Parathyroid adenoma (tissue), 2 donors: Measurements from ENCODE around the gene ZNF524.

ENCODE experiments used
- H2AFZ ChIP-seq: fragments of 300-600 bp; sonication (generic); one replicate; pipeline ENCODE4 v1.7.0; 2017; ENCODE audit warnings: antibody characterized with exemption, mild to moderate bottlenecking
- H3K27ac ChIP-seq: fragments of 300-600 bp; sonication (generic); one replicate; pipeline ENCODE4 v1.7.0; 2017
- H3K27me3 ChIP-seq: fragments of 300-600 bp; sonication (generic); one replicate; pipeline ENCODE4 v1.7.0; 2017; ENCODE audit warnings: low read length; ENCODE audit not compliant: control insufficient read depth, insufficient read depth
- H3K36me3 ChIP-seq: fragments of 300-600 bp; sonication (generic); one replicate; pipeline ENCODE4 v1.7.0; 2017; ENCODE audit warnings: low read length; ENCODE audit not compliant: control insufficient read depth, insufficient read depth
- H3K4me1 ChIP-seq: fragments of 300-600 bp; sonication (generic); one replicate; pipeline ENCODE4 v1.7.0; 2017; ENCODE audit warnings: control low read depth
- H3K4me2 ChIP-seq: fragments of 300-600 bp; sonication (generic); one replicate; pipeline ENCODE4 v1.7.0; 2017; ENCODE audit warnings: low read length
- H3K4me3 ChIP-seq: fragments of 300-600 bp; sonication (generic); one replicate; pipeline ENCODE4 v1.7.0; 2017; ENCODE audit warnings: low read depth, low read length
- H3K79me2 ChIP-seq: fragments of 300-600 bp; sonication (generic); one replicate; pipeline ENCODE4 v1.7.0; 2017; ENCODE audit warnings: control low read depth
- H3K9ac ChIP-seq: fragments of 300-600 bp; sonication (generic); one replicate; pipeline ENCODE4 v1.7.0; 2017; ENCODE audit warnings: mild to moderate bottlenecking
- H3K9me3 ChIP-seq: fragments of 300-600 bp; sonication (generic); one replicate; pipeline ENCODE4 v1.7.0; 2017; ENCODE audit warnings: low read length; ENCODE audit not compliant: control insufficient read depth
- TF ChIP-seq, protein P1 (sequence below): fragments of 300-600 bp; sonication (generic); IDR thresholded peaks from one replicate; pipeline ENCODE4 v1.7.0; 2017; ENCODE audit warnings: antibody characterized with exemption, mild to moderate bottlenecking
- donor health status: primary hyperparathyroidism.

The ZNF524 gene

DNA sequence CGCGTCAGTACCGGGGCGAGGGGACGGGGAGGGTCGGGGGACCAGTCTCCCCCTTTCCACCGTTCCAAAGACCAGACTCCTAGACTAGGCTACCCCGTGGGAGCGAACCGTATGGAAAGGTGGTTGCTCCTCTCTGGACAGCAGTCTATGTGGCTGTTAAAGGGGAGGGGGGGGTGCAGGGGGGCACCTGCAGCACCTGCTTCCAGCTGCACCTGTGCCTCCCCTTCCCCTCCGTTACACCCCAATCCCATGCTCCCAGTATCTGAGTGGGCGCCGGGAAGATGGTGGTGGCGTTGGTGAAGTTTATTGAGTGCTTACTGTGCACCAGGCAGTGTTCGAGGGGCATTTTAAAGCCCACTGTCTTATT lies 557 bp downstream of the ZNF524 start:
- TF ChIP-seq, protein P1, sequence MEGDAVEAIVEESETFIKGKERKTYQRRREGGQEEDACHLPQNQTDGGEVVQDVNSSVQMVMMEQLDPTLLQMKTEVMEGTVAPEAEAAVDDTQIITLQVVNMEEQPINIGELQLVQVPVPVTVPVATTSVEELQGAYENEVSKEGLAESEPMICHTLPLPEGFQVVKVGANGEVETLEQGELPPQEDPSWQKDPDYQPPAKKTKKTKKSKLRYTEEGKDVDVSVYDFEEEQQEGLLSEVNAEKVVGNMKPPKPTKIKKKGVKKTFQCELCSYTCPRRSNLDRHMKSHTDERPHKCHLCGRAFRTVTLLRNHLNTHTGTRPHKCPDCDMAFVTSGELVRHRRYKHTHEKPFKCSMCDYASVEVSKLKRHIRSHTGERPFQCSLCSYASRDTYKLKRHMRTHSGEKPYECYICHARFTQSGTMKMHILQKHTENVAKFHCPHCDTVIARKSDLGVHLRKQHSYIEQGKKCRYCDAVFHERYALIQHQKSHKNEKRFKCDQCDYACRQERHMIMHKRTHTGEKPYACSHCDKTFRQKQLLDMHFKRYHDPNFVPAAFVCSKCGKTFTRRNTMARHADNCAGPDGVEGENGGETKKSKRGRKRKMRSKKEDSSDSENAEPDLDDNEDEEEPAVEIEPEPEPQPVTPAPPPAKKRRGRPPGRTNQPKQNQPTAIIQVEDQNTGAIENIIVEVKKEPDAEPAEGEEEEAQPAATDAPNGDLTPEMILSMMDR = no peak
- Histone ChIP-seq H3K36me3 (no peaks in the 10 kb centered on the region), H3K27ac (peak overlapping the region; percentile 96), H2AFZ (peak overlapping the region; percentile 69), H3K79me2 (peaks cover 4% of the 10 kb centered on the region), H3K4me2 (peak overlapping the region; percentile 92), H3K9me3 (no peaks in the 10 kb centered on the region), H3K4me1 (peaks cover 9% of the 10 kb centered on the region), H3K9ac (peak overlapping the region; percentile 64), H3K4me3 (peak overlapping the region; percentile 88), H3K27me3 (no peaks in the 10 kb centered on the region)

DNA sequence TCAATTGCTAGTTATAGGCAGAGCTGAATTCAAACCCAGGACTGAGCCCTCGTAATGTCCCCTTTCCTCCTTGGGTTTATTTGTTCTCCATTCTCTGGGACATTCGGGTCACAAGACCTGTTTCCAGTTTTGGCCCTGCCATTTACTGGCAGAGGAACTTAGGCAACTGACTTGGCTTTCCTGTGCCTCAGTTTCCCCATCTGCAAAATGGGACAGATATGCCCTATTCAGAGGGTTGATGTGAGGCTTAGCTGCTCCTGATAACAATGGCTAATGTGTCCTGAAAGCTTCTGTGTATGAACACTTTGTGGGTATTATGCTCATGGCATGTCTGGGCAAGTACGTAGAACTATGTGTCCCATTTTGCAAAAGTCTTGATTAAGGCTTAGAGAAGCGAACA lies 996 bp downstream of the ZNF524 start:
- Histone ChIP-seq H3K9me3 (no peaks in the 10 kb centered on the region), H3K4me1 (peaks cover 9% of the 10 kb centered on the region), H2AFZ (peak overlapping the region; percentile 69), H3K79me2 (peaks cover 4% of the 10 kb centered on the region), H3K27ac (peak overlapping the region; percentile 96), H3K36me3 (no peaks in the 10 kb centered on the region), H3K4me2 (peak overlapping the region; percentile 92), H3K27me3 (no peaks in the 10 kb centered on the region), H3K9ac (no peak overlapping the region), H3K4me3 (peak overlapping the region; percentile 88)
- TF ChIP-seq, protein P1 = no peak

DNA sequence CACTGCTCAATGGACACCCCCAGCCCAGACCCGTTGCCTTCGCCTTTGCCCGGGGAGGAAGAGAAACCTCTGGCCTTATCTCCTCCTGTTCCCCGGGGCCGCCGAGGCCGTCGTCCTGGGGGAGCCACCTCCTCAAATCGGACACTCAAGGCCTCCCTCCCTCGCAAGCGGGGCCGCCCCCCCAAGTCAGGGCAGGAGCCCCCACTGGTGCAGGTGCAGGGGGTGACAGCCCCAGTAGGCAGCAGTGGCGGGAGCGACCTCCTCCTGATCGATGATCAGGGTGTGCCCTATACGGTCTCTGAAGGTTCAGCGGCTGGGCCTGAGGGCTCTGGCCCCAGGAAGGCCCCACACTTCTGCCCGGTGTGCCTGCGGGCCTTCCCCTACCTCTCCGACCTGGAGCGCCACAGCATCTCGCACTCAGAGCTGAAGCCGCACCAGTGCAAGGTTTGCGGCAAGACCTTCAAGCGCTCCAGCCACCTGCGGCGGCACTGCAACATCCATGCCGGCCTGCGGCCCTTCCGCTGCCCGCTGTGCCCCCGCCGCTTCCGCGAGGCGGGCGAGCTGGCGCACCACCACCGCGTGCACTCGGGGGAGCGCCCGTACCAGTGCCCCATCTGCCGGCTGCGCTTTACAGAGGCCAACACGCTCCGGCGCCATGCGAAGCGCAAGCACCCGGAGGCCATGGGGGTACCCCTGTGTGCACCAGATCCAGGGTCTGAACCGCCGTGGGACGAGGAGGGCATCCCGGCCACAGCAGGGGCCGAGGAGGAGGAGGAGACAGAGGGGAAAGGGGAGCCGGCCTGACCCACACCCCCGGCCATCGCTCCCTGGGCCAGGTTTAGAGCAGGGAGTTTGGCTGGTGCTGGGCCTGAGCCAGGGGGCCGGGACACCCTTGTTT lies 2.3 kb downstream of the ZNF524 start:
- H2AFZ ChIP-seq = no peak overlapping the region
- no peaks in the 10 kb centered on the region for H3K27me3 ChIP-seq
- H3K4me1 ChIP-seq = peaks cover 13% of the 10 kb centered on the region
- H3K9me3 ChIP-seq = no peaks in the 10 kb centered on the region
- TF ChIP-seq, protein P1 = no peak
- H3K4me3 ChIP-seq = no peak overlapping the region
- H3K4me2 ChIP-seq = no peak overlapping the region
- H3K36me3 ChIP-seq = no peaks in the 10 kb centered on the region
- H3K79me2 ChIP-seq = peaks cover 16% of the 10 kb centered on the region
- no peak overlapping the region for H3K27ac ChIP-seq
- no peak overlapping the region for H3K9ac ChIP-seq

DNA sequence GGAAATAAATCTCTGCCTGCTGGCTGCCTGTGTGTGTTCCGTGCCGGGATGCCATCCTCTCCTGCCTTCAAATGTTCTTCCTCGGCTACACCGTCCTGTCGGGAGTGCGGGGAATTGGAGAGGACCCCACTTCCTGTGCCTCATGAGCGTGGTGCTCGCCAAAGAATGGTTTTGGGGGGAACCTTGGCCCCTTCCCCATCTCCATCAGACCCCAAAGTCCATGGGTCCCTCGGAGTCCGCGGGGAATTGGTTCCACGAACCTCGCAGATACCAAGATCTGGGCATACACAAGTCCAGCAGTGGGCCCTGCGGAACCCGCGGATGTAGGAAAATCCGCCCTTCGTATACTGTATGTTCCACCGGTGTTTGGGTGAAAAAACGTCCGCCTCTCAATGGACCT lies 3.0 kb downstream of the ZNF524 start:
- Histone ChIP-seq H3K36me3 (no peaks in the 10 kb centered on the region), H3K9me3 (no peaks in the 10 kb centered on the region), H2AFZ (no peak overlapping the region), H3K4me2 (no peak overlapping the region), H3K4me3 (no peak overlapping the region), H3K27me3 (no peaks in the 10 kb centered on the region), H3K4me1 (peaks cover 16% of the 10 kb centered on the region), H3K27ac (no peak overlapping the region), H3K9ac (no peak overlapping the region), H3K79me2 (peaks cover 22% of the 10 kb centered on the region)
- TF ChIP-seq, protein P1 = no peak
